Osteocyte (in vitro differentiated cells): Measurements from ENCODE around the gene CTRL. TPM values are rescaled to one million over a fixed set of nuclear protein-coding genes. Genes with fewer than 3 reads are reported as not detected.

Source experiments
- DNase-seq: peaks from one replicate; pipeline ENCODE4 v3.0.0; 2021; ENCODE audit warnings: mixed read lengths; ENCODE audit not compliant: unreplicated experiment; ENCODE audit errors: extremely low spot score
- H3K27ac Mint-ChIP-seq: one replicate; pipeline ENCODE4 v1.8.0; 2021; ENCODE audit warnings: mild to moderate bottlenecking, mixed read lengths; ENCODE audit not compliant: unreplicated experiment
- H3K27me3 Mint-ChIP-seq: one replicate; pipeline ENCODE4 v1.8.0; 2021; ENCODE audit warnings: mixed read lengths; ENCODE audit not compliant: unreplicated experiment
- H3K36me3 Mint-ChIP-seq: one replicate; pipeline ENCODE4 v1.8.0; 2021; ENCODE audit warnings: mixed read lengths; ENCODE audit not compliant: unreplicated experiment
- H3K4me1 Mint-ChIP-seq: one replicate; pipeline ENCODE4 v1.8.0; 2021; ENCODE audit warnings: mixed read lengths; ENCODE audit not compliant: unreplicated experiment
- H3K4me3 Mint-ChIP-seq: one replicate; pipeline ENCODE4 v1.8.0; 2021; ENCODE audit warnings: mild to moderate bottlenecking, moderate library complexity, mixed read lengths; ENCODE audit not compliant: unreplicated experiment
- H3K9me3 Mint-ChIP-seq: one replicate; pipeline ENCODE4 v1.8.0; 2021; ENCODE audit warnings: mixed read lengths; ENCODE audit not compliant: unreplicated experiment
- CTCF ChIP-seq: fragments of 200-600 bp; sonication (generic); IDR thresholded peaks from 2 replicates; pipeline ENCODE4 v1.5.0; 2021; ENCODE audit warnings: antibody characterized with exemption, mild to moderate bottlenecking, moderate library complexity
- total RNA-seq: library from RNA; stranded (reverse); gene quantifications from 2 replicates; pipeline ENCODE4 v1.2.1, GENCODE V29; 2021

CTRL gene
- total RNA-seq, 1 donor from 2014 or later: 0.91 TPM

GRCh38 chr16:67946128-67946569, 14.5 kb upstream of the CTRL start:
- Mint-ChIP-seq H3K4me3 (no peak overlapping the region), H3K9me3 (no peaks in the 10 kb centered on the region), H3K27ac (no peak overlapping the region), H3K27me3 (no peaks in the 10 kb centered on the region), H3K4me1 (peaks cover 3% of the 10 kb centered on the region), H3K36me3 (peaks cover 12% of the 10 kb centered on the region)
- no peak for DNase-seq
- no peak for TF ChIP-seq CTCF

DNA sequence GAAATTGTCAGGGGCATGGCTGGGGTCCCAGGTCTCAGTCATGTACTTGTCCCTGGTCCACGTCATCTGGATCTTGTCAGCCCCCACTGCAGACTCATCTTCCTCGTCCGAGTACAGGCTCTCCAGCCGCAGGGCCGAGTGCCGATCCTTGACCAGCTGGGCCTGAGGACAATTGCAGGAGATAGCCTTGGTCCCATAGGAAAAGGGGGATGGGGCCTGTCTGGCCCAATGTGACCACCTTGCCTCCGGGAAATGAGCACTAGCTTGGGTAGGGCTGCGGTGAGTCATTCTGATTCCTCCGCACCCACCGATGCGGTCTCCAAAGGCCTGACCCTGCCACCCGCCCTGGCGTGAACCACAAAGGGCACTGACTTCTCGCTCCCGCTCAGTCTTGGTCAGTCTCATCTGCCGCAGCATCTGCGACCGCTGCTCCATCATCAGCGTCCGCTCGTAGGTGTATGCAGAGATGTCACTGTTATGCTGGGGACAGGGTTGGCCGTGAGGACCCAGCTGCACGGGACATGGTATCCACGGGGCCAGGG, 13.8 kb upstream of the CTRL start:
- Mint-ChIP-seq H3K4me1 (peaks cover 3% of the 10 kb centered on the region), H3K36me3 (peaks cover 12% of the 10 kb centered on the region), H3K27ac (peak overlapping the region; percentile 3), H3K27me3 (no peaks in the 10 kb centered on the region), H3K9me3 (no peaks in the 10 kb centered on the region), H3K4me3 (no peak overlapping the region)
- no peak for TF ChIP-seq CTCF
- DNase-seq: no peak

DNA sequence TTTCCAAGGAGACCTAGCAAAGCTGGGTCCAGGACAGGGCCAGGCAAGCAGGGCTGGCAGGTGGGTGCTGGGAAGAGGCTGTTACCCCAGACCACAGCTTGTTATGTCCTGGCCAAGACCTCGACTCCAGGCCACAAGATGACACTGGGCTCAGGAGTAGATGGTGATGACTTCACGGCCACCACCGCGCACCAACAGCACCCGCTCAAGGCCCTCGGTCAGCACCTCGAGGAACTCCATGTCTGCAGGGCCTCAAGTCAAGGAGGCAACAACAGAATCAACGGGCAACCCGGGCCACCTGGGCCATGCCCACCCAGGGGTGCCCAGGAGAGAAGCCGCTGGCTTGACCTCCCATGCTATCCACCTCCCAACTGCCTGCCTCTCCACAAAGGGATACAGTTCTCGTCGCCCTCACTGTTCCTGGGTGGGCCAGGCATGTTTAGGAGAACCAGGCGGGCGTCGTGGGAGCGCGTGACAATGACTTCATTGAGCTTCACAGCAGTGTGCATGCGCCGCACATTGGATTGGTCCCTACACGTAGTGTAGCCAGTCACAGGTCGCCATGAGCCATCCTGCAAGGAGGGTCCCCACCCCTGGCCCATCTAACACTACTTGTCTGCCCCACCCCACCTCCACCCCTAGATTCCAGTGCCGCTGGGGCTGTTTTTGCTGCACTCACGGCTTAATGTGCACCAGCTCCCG, 13.2 kb upstream of the CTRL start:
- TF ChIP-seq CTCF: no peak
- peaks cover 12% of the 10 kb centered on the region for H3K36me3 Mint-ChIP-seq
- DNase-seq: no peak
- H3K4me1 Mint-ChIP-seq: peaks cover 3% of the 10 kb centered on the region
- no peaks in the 10 kb centered on the region for H3K9me3 Mint-ChIP-seq
- H3K27ac Mint-ChIP-seq: peak overlapping the region; percentile 3
- no peak overlapping the region for H3K4me3 Mint-ChIP-seq
- no peaks in the 10 kb centered on the region for H3K27me3 Mint-ChIP-seq

DNA sequence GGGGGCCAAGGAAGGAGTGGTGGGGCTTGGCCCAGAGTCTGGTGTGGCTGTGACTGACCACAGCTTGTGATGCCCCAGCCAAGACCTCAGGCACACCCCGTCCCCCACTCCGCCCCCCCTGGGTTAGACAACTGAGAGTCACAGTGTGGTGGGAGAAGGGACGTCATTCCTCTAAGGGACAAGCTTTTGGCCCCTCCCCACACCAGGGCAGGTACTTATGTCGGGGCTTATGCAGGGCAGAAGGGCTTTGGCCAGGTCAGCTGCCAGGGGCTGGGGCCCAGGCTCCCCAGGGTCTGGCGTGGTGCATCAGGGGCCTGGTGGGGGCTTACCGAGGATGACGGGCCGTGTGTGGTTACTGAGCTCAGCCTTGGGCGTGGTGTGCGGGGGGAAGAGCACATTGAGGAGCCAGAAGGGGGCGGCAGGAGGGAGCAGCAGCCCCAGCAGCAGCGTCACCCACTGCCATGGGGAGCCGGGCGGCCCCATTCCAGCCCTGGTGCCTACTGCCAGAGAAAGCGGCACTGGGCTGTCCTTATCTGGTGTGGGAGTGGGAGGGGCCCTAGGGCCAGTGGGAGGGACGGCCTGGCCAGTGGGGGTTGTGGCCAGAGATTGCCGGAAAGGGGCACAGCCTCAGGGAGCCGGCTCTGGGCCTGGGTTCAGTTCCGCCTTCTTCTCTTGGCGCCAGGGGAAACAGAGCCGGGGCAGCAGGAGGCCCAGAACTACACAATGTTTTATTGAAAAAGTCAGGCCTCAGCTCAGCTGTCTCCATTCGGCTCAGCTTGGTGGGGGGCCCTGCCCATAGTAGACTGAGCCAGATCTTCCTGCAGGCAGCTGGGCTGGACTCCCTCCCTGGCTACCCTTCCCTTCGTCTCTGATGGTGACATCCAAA, 12.2 kb upstream of the CTRL start, which contains the start of gene LCAT:
Gene LCAT (minus strand): TSS at position 502 of the 886 bp plus-strand sequence. CDS start 19 bp downstream, at position 483.
- Mint-ChIP-seq H3K4me3 (no peak within 1 kb of the TSS), H3K36me3 (peaks cover 12% of the 10 kb centered on the region), H3K27ac (no peak within 1 kb of the TSS), H3K4me1 (peaks cover 3% of the 10 kb centered on the region), H3K9me3 (no peaks in the 10 kb centered on the region), H3K27me3 (no peaks in the 10 kb centered on the region)
- TF ChIP-seq CTCF: no peak
- no peak for DNase-seq

DNA sequence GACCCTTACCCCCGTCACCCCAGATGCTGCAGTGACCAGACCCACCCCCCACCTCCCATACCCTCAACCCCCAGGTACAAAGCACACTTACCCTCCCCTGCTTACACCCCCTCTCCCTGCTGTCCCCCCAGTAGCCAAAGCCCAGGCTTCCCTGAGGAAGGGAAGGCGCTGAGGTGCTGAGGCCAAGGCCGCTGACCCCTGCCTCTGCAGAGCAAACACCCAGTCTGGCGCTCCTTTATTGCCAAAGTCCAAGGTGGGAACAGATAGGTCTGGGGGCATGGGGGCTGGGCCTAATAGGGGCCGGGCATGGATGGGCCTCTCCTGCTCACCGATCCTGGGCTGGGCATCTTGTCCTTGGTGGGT, 11.6 kb upstream of the CTRL start:
- DNase-seq: no peak
- Mint-ChIP-seq H3K9me3 (no peaks in the 10 kb centered on the region), H3K27ac (no peak overlapping the region), H3K4me1 (peaks cover 3% of the 10 kb centered on the region), H3K27me3 (no peaks in the 10 kb centered on the region), H3K4me3 (no peak overlapping the region), H3K36me3 (peaks cover 11% of the 10 kb centered on the region)
- no peak for TF ChIP-seq CTCF
